HCEC 1CT (cell line): ENCODE data around the gene MYO7B.
"Not testable (repeated sequence)": the region's sequence is repeated elsewhere in the genome, so short reads cannot be mapped to it uniquely, and the experiment has no call there.

Experiments
- DNase-seq: peaks from one replicate; pipeline ENCODE4 v3.0.0-alpha.2; 2017

MYO7B gene

GRCh38 chr2:127558911-127559310 is 23.4 kb downstream of the MYO7B start:
- DNase-seq = no peak

GRCh38 chr2:127559454-127559853 is 24.0 kb downstream of the MYO7B start:
- no peak for DNase-seq

- no peak for DNase-seq
Observed at GRCh38 chr2:127560201-127560930, 24.9 kb downstream of the MYO7B start.

- DNase-seq = no peak
Observed at GRCh38 chr2:127560931-127561280, 25.4 kb downstream of the MYO7B start.

GRCh38 chr2:127561371-127561770 is 25.9 kb downstream of the MYO7B start:
- DNase-seq = no peak

GRCh38 chr2:127562936-127563335 is 27.5 kb downstream of the MYO7B start:
- no peak for DNase-seq

GRCh38 chr2:127563458-127564428 is 28.3 kb downstream of the MYO7B start:
- no peak for DNase-seq

GRCh38 chr2:127564429-127565260 is 29.2 kb downstream of the MYO7B start:
- no peak for DNase-seq

- no peak for DNase-seq
Observed at GRCh38 chr2:127565261-127566138, 30.0 kb downstream of the MYO7B start.

GRCh38 chr2:127566139-127566417 is 30.6 kb downstream of the MYO7B start:
- no peak for DNase-seq

- no peak for DNase-seq
Observed at GRCh38 chr2:127566576-127566975, 31.1 kb downstream of the MYO7B start.

GRCh38 chr2:127567351-127567854 is 31.9 kb downstream of the MYO7B start:
- no peak for DNase-seq

- no peak for DNase-seq
Observed at GRCh38 chr2:127568128-127568527, 32.6 kb downstream of the MYO7B start.

- DNase-seq = no peak
Observed at GRCh38 chr2:127569666-127570065, 34.2 kb downstream of the MYO7B start.

GRCh38 chr2:127570282-127571250 is 35.1 kb downstream of the MYO7B start:
- DNase-seq = no peak

- not testable (repeated sequence) for DNase-seq
Observed at GRCh38 chr2:127572352-127572751, 36.9 kb downstream of the MYO7B start.

- no peak for DNase-seq
Observed at GRCh38 chr2:127572841-127573240, 37.4 kb downstream of the MYO7B start.

- DNase-seq = no peak
Observed at GRCh38 chr2:127573298-127573697, 37.8 kb downstream of the MYO7B start.

GRCh38 chr2:127573771-127574170 is 38.3 kb downstream of the MYO7B start:
- DNase-seq = no peak

GRCh38 chr2:127574656-127575055 is 39.2 kb downstream of the MYO7B start:
- DNase-seq = no peak
